Mesothelial cell of epicardium (in vitro differentiated cells): ENCODE measurements around the gene DNAJC11. TPM values are rescaled to one million over a fixed set of nuclear protein-coding genes. Genes with fewer than 3 reads are reported as not detected.

Experiments used
- DNase-seq, 2 experiments: peaks; one replicate each; pipeline ENCODE4 v3.0.0; 2021; ENCODE audit warnings: low spot score in 2 of 2; ENCODE audit not compliant: unreplicated experiment in 2 of 2
- H3K27ac Mint-ChIP-seq: 2 replicates; pipeline ENCODE4 v1.8.0; 2021; ENCODE audit warnings: mixed read lengths
- H3K27me3 Mint-ChIP-seq: 2 replicates; pipeline ENCODE4 v1.8.0; 2021; ENCODE audit warnings: low read depth, mixed read lengths
- H3K36me3 Mint-ChIP-seq: 2 replicates; pipeline ENCODE4 v1.8.0; 2021; ENCODE audit warnings: mixed read lengths
- H3K4me1 Mint-ChIP-seq: 2 replicates; pipeline ENCODE4 v1.8.0; 2021; ENCODE audit warnings: mixed read lengths
- H3K4me3 Mint-ChIP-seq: 2 replicates; pipeline ENCODE4 v1.8.0; 2021; ENCODE audit warnings: mild to moderate bottlenecking, moderate library complexity, mixed read lengths
- H3K9me3 Mint-ChIP-seq: 2 replicates; pipeline ENCODE4 v1.8.0; 2021; ENCODE audit warnings: mixed read lengths
- CTCF ChIP-seq: fragments of 200-600 bp; sonication (generic); IDR thresholded peaks from one replicate; pipeline ENCODE4 v1.5.0; 2021; ENCODE audit warnings: antibody characterized with exemption; ENCODE audit not compliant: unreplicated experiment
- total RNA-seq: library from RNA; stranded (reverse); gene quantifications from 3 replicates; pipeline ENCODE4 v1.2.1, GENCODE V29; 2021

Gene DNAJC11
- total RNA-seq, 1 donor from 2014 or later: 63.4 TPM

- Mint-ChIP-seq H3K9me3 (no peaks in the 10 kb centered on the region), H3K36me3 (peaks cover 11% of the 10 kb centered on the region), H3K27ac (no peak overlapping the region), H3K4me1 (peaks cover 6% of the 10 kb centered on the region), H3K27me3 (no peaks in the 10 kb centered on the region), H3K4me3 (no peak overlapping the region)
- no peak for TF ChIP-seq CTCF
- DNase-seq: no peak
These were observed 110.0 kb downstream of the DNAJC11 start for GRCh38 chr1:6591644-6592043.

- Mint-ChIP-seq H3K4me3 (no peak overlapping the region), H3K27me3 (no peaks in the 10 kb centered on the region), H3K4me1 (peaks cover 1% of the 10 kb centered on the region), H3K36me3 (peaks cover 11% of the 10 kb centered on the region), H3K27ac (no peak overlapping the region), H3K9me3 (no peaks in the 10 kb centered on the region)
- no peak for TF ChIP-seq CTCF
- no peak for DNase-seq
These were observed 110.4 kb downstream of the DNAJC11 start for GRCh38 chr1:6591222-6591621.

- H3K27me3 Mint-ChIP-seq: no peaks in the 10 kb centered on the region
- no peaks in the 10 kb centered on the region for H3K4me1 Mint-ChIP-seq
- no peaks in the 10 kb centered on the region for H3K9me3 Mint-ChIP-seq
- no peak for DNase-seq
- TF ChIP-seq CTCF: no peak
- no peak overlapping the region for H3K27ac Mint-ChIP-seq
- no peak overlapping the region for H3K4me3 Mint-ChIP-seq
- peaks cover 6% of the 10 kb centered on the region for H3K36me3 Mint-ChIP-seq
These were observed 111.6 kb downstream of the DNAJC11 start for GRCh38 chr1:6590046-6590445.

- Mint-ChIP-seq H3K27ac (no peak overlapping the region), H3K4me1 (no peaks in the 10 kb centered on the region), H3K36me3 (peaks cover 3% of the 10 kb centered on the region), H3K4me3 (no peak overlapping the region), H3K9me3 (no peaks in the 10 kb centered on the region), H3K27me3 (no peaks in the 10 kb centered on the region)
- no peak for DNase-seq
- TF ChIP-seq CTCF: no peak
These were observed 112.6 kb downstream of the DNAJC11 start for GRCh38 chr1:6588893-6589520.

GRCh38 chr1:6588128-6588892 is 113.3 kb downstream of the DNAJC11 start:
- no peak for DNase-seq
- no peaks in the 10 kb centered on the region for H3K9me3 Mint-ChIP-seq
- no peaks in the 10 kb centered on the region for H3K36me3 Mint-ChIP-seq
- no peak overlapping the region for H3K4me3 Mint-ChIP-seq
- no peaks in the 10 kb centered on the region for H3K27me3 Mint-ChIP-seq
- no peak for TF ChIP-seq CTCF
- H3K27ac Mint-ChIP-seq: no peak overlapping the region
- H3K4me1 Mint-ChIP-seq: no peaks in the 10 kb centered on the region
